Cardiac septum (tissue), 1 donor: ENCODE results near the gene USP6NL. TPM values are rescaled to one million over a fixed set of nuclear protein-coding genes. Genes with fewer than 3 reads are reported as not detected.

ENCODE experiments used
- DNase-seq: peaks from one replicate; pipeline ENCODE4 v3.0.0-alpha.2; 2020; ENCODE audit warnings: low spot score
- intact Hi-C: fragments of 100-400 bp; cut with DNase I; formaldehyde crosslinking; loops from one replicate; pipeline ENCODE4 v1.14.0; 2022
- total RNA-seq: library from RNA; stranded (reverse); fragmentation: NEBNext Ultra II Directional; extraction: Animal tissue kit (Norgen Biotek cat#: 25700); gene quantifications from one replicate; pipeline ENCODE4 v1.2.1, GENCODE V29; 2021
- donor health status: DM: no; HTN: no; CAD: no.

The USP6NL gene
- total RNA-seq, 1 donor from 2014 or later, result 10.5 TPM

DNA sequence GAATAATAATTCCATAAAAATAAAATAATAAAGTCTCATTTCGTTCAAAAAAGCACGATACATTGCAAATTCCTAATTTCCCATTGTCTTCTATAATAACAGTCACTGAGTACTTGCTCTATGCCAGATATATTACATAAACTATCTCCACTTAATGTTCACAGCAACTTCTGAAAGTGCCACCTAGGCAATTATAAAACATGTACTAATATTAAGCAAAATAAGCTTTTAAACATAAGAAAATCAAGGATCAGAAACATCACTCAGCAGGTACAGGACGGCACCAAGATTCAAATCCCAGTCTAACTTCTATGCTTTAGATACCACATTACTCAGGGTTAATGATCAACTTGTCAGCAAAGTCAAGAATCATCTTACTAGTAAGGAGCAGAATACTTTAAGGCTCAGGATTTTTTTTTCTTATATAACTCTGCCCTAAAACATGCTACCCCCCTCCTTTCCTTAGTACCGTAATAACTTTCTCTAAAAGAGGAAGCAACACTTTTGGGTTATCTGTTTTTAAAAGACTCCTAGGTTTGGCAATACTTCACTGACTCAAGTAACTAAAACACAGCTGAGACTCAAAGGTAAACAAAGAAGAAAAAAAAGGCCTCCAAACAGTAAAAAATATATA is 51.3 kb downstream of the USP6NL start:
- intact Hi-C loops, result no loop called here
- no peak for DNase-seq

DNA sequence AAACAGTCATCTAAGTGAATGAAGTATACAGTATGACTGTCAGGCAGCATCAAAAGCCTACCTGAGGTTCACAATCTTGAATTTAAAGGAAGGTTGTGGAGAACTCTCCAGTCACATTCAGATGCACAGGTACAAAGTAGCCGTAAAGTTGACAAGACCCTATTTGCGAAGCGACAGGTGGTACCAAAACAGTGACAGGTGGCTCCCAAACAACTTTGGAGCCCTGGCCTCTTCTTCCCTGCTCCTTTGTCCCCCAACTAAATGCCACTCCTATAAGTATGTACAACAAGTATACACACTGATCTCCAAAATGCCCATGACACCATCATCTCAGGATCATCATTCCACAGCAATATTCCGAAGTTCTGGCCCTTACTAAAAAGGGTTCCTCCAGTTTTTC is 53.5 kb downstream of the USP6NL start:
- DNase-seq, result no peak
- intact Hi-C loops, result no loop called here

DNA sequence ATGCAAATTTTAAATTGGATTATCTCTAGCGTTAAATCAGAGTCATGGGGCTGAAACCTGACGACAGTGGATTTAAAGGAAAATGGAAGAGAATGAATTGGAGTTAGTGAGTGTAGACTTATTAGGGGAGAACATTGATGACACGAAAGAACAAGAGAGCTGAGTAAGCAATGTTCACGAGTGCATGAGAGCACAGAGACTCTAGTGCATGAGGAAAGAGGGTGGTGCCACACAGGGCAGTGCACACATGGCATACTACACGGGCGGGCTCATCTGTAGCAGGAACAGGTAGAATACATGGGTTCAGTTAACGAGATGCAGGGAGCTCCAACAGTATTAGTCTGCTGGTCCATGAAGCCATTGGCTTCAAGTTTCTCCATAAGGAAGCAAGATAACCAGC is 53.9 kb downstream of the USP6NL start:
- intact Hi-C loops, result no loop called here
- DNase-seq, result no peak

DNA sequence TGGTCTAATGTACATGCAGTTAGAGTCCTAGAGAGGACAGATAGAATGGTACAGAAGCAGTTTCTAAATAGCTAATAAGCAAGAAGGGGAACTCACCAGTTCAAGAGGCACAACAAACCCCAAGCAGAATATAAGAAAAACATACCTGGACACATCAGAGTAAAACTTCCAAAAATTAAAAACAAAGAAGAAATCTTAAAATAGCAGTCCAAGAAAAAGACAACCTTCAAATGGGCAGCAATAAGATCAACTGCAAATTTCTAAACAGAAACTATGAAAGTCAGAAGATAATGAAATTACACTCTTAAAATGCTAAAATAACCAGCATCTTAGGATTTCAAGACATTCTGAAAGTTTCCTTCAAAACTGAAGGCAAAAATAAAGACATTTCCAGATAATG is 55.9 kb downstream of the USP6NL start:
- intact Hi-C loops, result no loop called here
- DNase-seq, result no peak

DNA sequence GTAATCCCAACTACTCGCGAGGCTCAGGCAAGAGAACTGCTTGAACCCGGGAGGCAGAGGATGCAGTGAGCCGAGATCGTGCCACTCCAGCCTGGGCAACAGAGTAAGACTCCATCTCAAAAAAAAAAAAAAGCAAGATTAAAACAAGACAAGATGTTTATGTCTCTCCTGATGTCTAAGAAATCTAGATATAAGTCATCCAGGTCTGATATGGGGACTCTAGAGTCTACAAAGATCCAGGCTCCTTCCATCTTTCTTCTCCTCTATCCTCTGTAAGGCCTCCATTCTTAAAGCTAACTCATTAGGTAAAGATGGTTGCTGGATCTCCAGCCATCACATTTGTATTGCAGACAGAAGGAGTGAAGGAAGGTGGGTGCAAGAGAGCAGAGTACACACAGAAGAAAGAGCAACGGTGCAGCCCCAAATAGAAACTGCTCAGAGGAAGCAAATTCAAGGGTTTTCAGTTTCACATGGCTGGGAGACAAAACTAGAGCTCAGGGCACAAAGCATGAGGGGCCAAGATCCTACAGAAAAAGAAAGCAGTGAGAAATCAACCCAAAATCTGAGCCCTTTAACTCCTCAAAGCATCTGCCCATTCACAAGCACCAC is 57.6 kb downstream of the USP6NL start:
- intact Hi-C loops, result no loop called here

DNA sequence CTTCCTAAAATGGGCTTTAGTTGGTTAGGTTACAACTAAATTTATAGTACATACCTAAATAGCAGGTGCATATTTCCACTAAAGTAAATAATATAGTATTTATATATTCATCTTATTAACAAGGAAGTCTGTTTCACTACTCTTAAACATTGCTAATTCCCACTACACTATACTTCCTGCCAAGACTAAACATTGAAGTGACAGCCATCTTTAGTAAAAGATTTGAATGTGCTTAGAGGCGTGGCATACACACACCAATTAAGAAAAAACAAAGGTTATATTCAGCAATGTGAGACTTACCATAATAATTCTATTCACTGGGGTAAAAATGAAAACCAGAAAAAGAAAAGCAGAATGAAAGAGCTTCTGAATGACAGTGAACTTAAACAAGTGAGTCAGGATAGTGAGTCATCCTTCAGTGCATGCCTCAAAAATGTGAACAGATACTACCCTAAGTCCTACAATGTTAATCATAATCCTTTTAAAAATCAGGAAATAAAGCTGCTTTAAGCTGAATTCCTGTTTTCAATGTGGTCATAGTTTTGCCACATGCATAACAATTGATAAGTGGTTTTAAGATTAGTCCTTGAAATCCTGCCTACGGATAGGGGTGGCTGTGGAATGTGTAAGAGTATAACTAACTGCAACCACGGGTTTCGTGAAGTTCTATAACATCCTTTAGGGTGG is 59.4 kb downstream of the USP6NL start:
- intact Hi-C loops, result no loop called here
- DNase-seq, result no peak

More for the DNA sequence above, 57.6 kb downstream of the USP6NL start:
- DNase-seq, result no peak

DNA sequence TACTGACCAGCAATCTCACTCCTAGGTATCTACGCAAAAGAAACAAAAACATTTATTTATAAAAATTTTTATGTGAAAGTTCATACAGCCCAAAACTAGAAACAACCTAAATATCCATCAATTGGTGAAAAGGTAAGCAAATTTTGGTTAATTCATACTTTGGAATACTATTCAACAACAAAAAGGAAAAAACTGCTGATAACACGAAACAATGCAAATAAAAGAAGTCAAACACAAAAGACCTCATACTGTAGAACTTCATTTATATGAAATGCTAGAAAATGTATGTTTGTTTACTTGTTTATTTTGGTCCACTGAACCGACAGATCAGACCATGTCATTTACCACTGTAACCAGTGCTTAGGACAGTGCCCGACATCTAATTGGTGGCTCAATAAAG is 60.3 kb downstream of the USP6NL start:
- intact Hi-C loops, result no loop called here
- no peak for DNase-seq

DNA sequence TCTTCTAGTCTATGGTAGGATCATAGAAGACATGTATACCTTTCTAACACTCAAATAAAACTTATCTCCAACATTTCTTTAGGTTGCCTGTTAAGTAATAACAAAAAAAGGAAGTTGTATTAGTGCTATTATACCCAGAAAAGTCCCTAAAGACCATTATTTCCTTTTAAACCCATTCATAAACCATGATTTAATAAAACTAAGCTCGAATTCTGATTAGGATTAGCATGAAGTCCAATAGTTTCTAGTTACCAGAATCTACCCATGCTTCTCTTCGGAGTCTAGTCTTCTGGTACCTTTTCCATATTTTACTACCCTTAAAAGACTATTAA is 62.7 kb downstream of the USP6NL start:
- intact Hi-C loops, result no loop called here
- no peak for DNase-seq

DNA sequence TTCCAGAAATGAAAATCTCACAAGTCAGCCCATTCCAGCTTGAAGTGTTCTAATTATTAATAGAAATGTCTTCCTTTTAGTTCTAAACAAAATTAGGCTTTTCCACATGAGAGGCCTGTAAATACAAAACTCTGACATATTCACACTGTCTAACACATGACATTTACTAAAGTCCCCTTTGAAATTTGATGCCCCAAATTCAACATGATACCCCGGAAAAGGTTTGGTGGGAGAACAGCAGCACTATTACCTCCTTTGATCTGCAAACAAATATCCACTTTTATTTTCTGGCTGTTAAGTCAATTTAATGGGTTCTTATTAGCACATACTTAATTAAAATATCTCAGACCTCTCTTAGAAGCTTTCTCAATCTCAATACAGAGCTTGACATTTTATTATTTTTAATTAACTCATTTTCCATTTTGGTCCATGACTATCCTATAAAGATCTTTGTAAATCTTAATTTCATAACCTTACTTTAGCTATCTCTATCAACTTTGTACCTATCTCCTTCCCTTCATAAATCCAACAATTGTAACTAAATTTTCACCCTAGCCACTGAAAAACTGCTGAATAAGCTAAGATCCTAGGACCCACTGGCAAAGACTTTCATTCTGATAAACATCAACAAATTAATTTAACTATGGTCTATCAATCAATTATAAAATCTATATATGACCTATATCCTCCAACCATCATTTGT is 63.2 kb downstream of the USP6NL start:
- DNase-seq, result no peak
- intact Hi-C loops, result no loop called here

DNA sequence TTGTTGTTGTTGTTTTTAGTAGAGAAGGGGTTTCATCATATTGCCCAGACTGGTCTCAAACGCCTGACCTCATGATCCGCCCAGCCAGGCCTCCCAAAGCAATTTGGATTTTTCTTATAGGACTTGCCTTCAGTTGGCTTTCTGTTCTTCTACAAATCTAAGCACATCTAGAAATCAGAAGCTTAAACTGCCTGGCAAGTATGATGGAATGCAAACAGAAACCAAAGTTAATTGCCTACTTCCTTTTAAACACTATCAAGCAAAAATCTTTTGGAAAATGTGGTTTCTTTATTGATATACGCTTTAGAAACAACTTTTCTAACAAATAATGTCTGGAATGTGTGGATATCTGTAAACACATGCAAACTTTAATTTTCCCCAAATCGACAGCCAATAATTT is 64.9 kb downstream of the USP6NL start:
- intact Hi-C loops, result no loop called here
- DNase-seq, result no peak

DNA sequence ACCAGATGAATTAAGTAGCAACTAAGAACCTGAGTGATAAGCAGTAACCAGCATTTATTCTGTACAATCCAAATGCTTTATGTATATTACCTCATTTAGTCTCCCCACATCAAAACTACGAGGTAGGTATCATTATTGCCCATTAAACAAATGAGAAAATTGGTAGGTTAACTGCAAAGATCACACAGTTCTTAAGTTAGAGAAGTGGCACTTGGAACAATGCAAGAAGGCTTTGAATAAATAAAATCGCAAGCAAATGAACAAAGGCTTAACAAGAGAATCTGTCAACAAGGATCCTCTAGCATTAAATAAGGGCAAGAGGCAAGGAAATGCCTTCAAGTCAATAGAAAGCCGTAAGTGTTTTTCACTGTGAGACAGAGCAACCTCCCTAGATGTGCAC is 70.2 kb downstream of the USP6NL start:
- intact Hi-C loops, result no loop called here
- no peak for DNase-seq

DNA sequence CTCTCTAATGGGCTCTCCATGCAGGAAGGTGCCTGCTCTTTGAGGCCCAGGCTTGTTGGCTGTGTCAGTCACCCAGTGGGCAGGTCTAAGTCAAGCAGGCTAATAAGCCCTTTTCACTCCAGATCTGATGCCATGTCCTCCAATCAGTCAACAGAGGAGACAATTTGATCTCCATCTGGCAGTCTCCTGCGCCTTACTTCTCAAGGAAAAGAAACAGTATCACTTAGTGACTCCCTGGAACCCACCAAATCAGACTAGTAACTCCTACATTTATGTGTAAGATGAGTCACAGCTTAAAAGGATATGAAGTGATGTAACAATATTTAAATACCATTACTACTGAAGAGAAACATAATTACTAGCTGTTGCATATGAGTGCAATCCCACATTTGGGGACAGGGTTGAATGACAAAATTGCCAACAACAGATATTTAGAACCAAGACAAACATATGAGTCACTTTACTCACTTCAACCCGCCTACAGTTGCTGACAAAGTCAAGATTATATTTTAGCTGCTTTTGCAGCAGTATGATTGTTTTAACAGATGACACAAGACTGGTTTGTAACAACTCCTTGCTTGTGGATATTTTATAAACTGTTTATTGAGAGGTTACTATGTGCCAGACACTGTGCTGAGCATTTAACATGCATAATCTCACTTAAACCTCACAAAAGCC is 72.1 kb downstream of the USP6NL start:
- DNase-seq, result no peak
- intact Hi-C loops, result no loop called here

DNA sequence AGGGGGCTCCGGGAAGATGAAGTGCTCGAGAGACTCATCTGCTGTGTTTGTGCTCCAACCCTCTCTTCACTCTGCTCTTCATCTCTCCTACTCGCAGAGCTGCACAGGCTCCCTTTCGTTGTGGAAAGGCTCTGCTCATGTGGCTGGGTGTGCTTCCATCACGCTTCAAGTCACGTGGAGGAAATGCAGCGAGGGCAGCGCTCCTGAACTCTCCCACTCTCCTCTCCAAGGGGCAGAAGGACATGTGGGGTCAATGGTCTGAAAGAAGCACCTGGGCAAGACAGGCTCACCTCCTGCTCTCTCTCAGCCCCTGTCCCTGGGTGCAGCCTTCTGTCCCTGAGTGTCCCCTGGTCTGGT is 72.6 kb downstream of the USP6NL start:
- no peak for DNase-seq
- intact Hi-C loops, result no loop called here

DNA sequence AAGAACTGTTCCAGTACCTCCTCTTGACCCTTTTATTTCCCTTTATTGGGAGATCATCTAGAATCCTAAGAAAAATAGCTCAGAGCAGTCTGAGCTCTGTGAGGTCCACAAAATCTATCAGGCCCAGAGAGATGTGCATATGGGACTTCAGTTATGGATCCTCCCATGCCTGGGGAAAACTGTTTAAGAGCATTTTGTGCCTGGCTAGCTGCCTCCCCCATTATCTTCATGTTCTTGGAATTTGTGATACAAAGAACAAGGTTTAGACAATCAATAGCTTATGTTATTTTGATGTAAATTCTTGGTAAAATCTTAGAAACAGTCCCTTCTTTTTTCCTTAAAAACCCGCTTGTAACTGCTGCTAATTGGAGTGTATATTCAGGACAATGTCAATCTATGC is 75.2 kb downstream of the USP6NL start:
- intact Hi-C loops, result no loop called here
- no peak for DNase-seq

DNA sequence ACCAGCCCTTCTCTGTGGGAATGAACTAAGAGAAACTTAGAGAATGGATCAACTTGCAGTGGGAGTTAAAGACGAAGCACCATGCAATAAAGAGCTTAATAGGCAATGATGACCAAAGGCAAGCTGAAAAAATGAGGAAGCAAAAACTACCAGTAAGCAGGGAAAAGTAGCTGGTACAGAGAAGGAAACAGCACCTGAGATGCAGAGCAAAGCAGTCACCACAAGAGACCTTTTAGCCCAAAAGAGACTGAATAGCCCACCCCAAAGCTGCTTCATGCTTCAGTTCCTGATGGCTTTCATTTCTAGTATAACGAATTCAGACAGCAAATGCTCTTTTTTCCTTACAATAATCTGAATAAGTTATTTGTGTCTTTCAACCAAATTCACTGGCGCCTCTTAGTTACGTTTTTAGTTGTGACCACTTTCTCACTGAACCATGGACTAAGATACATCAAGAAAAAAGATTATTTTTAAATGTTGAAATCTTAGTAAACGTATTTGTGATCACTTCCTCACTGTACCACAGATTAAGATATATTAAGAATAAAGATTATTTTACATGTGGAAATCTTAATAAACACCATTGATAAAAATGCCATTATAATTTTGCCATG is 76.0 kb downstream of the USP6NL start:
- intact Hi-C loops, result no loop called here
- no peak for DNase-seq

DNA sequence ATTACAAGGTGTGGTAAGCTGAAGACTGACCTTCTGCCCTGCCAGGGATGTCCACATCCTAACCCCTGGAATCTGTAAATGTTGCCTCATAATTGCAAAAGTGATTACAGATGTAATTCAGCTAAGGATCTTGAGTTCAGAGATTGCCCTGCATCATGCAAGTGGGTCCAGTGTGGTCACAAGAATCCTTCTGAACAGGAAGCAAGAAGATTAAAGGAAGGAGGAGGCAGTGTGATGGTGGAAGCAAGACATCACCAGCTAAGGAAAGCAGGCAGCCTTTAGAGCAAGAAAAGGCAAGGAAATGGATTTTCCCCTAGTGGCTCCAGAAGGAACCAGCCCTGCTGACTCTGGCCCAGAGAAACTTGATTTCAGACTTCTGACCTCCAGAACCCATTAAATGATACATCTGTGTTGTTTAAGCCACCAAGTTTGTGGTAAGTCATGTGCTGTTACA is 78.1 kb downstream of the USP6NL start:
- intact Hi-C loops, result no loop called here

DNA sequence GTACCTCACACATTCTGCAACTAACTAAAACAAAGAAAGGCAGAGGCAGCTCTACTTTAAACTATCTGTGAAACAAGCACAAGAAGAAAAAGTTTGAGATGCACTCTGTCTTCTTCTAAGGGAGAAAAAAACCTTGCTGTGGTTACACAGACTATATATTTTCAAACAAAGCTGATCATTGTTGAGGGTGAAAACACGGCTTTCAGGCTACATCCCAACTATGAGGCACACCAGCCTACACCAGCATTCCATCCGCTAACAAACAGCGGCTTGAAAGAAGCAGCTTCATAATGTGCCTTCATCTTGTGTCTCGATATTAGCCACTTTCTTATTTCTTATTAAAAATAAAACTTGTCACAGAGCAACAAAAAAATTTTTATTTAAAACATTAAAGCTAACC is 79.1 kb downstream of the USP6NL start:
- intact Hi-C loops, result no loop called here
- DNase-seq, result no peak

More for the DNA sequence above, 78.1 kb downstream of the USP6NL start:
- no peak for DNase-seq

DNA sequence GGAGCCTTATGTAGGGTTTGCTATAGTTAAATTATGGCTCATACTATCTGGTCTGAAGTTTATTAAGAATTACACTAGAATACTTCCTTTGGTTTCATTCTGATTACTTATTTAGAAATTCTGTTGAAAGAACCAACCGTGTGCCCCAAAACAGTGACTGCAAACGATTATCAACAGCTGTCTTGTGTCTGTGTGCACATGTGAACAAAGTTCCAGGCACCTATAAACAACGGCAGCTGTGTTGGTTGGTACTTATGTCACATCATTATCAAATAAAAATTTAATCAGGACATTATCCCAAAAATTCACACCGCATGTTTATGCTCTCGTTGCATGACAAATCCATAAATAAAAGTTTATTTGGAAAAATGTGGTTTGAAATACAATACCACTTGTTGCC is 80.6 kb downstream of the USP6NL start:
- intact Hi-C loops, result no loop called here
- DNase-seq, result no peak

DNA sequence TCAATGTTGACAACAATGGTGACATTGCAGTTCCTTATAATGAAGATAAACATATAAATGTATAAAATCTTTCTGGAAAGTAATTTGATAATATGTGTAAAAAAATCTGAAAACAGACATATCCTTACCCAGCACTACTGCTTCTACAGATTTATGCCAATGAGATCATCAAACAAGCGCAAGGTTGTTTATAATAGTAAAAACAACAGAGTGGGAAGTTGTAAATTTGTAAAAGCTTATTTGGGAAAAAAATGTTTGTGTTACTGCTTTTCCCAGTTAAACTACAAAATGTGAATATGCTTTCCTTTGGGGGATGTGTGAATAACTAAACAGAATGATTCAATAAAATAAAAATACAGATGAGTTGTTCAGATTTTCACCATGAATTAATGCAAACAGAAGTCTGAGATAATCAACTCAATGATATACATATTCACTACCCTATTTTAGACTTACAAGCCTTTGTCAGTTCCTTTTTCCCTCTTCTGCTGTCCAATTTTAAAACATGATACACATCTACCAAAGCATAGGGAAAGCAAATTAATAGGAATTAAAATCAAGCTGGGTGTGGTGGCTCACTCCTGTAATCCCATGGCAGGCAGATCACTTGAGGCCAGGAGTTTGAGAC is 82.1 kb downstream of the USP6NL start:
- DNase-seq, result no peak
- intact Hi-C loops, result no loop called here
